SHP77 treated with DMSO at 0.1 percent for 48 hours (cell line): ENCODE data around the gene HES2.
"Not testable (repeated sequence)": the region's sequence is repeated elsewhere in the genome, so short reads cannot be mapped to it uniquely, and the experiment has no call there.

Experiments used
- DNase-seq: peaks from one replicate; lab custom pipeline; 2025; lab: John Stamatoyannopoulos, UW

Gene HES2

DNA sequence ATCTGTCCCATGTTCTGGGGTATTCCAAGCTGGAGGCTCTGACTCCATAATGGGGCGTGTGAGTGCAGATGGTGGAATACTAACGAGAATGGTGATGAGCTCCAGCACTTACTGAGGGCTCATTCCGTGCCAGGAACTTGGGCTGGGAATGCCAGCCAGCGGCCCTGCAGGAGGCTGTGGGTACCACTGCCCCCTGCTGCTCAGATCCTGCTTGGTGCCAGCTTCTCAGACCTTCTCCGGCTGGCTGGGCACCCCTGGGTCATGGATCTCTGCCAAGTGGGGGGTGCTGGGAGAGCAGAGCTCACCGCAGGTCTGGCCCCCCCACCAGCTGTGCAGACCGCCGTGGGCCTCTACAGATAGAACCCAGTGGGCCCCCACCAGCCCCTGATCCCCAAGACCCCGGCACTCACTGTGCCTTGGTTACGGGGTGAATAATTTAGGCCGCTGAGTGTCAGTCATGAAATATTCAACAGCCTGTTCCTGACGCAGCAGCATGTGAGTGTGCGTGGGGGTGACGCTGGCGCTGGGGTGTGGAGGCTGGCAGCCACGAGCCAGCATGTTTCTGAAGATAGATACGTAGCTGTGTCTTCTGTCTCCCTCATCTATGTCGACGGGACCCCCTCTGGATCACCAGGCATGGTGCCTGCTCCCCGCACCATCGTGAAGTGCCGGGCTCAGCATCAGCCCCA, 17.4 kb upstream of the HES2 start:
- not testable (repeated sequence) for DNase-seq

GRCh38 chr1:6436277-6436676, 16.6 kb upstream of the HES2 start:
- DNase-seq = not testable (repeated sequence)

DNA sequence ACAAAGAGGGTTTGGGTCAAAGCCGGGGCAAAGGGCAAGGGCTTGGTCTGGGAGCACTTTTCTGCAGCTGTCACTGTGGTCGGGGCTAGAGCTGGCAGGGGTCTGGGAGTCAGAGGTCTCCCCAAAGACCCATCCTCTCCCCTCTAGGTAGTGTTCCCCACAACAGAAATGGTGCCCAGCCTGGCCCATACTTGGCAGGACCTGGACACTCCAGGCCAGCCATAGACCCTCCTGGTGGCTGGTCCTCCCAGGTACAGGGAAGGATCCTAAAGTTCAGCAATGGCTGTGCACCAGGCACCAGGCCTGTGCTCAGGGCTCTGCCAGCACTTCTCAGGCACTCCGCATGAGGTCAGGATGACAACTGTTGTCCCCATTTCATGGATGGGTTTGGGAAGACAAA, 15.8 kb upstream of the HES2 start:
- DNase-seq = no peak

- DNase-seq = no peak
Measured at GRCh38 chr1:6435129-6435528, 15.4 kb upstream of the HES2 start.

DNA sequence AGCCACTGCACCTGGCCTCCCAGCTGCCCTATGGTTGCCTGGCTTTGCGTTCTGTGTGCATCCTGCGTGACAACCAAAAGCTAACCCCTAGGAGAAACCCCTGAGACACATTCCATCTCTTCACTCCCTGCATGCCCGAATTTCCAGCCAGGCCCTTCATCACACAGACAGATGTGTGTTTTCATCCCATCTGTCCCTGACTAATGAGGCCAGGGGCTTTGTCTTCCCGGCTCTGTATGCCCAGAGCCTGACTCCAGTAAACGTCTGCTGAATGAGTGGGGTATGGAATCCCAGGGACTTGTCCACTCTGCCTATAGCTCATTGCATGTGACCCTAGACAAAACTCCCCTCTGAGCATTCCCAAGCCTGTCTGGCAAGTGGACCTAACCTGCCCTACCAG, 14.5 kb upstream of the HES2 start:
- DNase-seq = no peak

DNA sequence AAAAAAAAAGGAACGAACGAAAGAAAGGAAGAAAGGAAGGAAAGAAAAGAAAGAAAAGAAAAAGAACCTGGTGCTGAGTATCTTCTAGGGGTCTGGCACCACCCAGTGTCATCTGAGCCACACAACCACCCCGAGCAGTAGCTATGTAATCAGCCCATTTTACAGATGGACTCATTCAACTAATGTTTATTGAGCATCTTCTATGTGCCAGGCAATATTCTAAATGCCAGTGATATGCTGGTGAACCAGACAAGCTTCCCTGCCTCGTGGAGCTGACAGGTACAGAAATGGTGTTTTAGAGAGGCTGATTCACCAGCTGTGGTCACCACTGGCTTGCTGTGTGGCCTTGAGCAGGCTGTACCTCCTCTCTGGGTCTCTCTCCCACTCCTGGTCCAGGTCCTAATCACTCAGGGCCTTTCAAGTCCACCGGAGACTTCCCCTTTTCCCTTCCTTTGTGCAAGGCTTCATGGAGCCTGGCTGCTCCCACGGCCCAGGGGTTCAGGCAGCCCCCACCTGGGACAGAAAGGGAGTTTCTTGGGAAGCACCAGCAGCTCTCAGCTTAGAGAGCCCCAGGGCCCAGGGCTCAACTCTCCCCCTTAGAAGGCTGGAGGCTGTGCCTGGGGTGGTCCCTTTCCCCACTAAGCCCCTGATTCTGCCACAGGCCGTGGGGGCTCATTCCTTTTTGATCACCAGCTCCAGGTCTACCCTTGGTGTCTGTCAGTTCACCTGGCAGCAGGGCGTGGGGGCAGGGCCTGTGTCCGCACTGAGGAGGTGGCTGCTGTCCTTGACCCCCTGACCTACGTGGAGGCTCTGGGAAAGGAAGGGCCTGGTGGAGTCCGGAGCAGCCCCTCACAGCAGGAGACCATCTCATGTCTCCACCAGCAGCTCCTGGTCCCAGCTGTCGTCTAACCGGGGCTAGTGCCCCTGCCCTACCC, 12.2 kb upstream of the HES2 start:
- not testable (repeated sequence) for DNase-seq

GRCh38 chr1:6429660-6430411, 10.1 kb upstream of the HES2 start:
- not testable (repeated sequence) for DNase-seq

GRCh38 chr1:6428453-6428852, 8.7 kb upstream of the HES2 start:
- not testable (repeated sequence) for DNase-seq

DNA sequence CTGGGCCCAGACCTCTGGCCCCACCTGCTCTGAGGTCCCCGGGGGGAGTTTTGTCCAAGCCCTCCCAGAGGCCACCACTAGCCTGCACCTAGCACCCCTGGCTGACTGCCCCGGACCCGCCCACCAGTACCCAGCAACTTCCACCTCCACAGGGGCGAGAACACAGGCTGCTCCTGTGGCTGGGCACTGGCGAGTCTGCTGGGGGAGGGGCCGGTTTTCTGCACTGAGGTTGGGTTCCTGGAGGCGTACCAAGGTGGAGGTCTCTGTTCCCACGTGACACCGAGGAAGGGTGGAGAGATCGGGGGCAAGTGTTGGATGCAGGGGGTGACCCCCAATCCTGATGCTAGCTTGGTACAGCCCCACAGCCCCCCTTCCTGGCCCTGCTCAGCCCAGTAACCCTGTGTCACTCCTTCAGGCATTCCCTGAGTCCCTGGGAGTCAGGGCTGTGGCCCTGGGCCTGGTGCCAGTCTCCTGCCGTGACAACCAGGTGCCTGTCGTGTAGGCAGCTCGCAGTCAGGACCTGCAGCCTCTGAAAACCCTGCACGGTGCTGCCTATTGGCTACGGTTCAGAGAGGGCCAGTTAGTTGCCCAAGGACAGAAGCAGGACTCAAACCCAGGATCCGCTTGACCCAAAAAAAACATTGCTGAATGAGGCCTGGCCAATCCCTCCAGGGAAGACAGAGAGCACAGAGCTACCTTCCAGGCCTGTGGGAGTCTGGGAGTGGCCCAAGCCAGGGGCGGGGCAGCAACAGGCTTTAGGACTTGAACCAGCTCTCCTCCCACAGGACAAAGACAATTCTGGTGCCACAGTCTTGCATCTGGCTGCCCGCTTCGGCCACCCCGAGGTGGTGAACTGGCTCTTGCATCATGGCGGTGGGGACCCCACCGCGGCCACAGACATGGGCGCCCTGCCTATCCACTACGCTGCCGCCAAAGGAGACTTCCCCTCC, 8.0 kb upstream of the HES2 start:
- DNase-seq = no peak

GRCh38 chr1:6426972-6427350, 7.2 kb upstream of the HES2 start:
- no peak for DNase-seq

- no peak for DNase-seq
Measured at GRCh38 chr1:6426277-6426971, 6.7 kb upstream of the HES2 start.

- DNase-seq = no peak
Measured at GRCh38 chr1:6425658-6426057, 5.9 kb upstream of the HES2 start.

DNA sequence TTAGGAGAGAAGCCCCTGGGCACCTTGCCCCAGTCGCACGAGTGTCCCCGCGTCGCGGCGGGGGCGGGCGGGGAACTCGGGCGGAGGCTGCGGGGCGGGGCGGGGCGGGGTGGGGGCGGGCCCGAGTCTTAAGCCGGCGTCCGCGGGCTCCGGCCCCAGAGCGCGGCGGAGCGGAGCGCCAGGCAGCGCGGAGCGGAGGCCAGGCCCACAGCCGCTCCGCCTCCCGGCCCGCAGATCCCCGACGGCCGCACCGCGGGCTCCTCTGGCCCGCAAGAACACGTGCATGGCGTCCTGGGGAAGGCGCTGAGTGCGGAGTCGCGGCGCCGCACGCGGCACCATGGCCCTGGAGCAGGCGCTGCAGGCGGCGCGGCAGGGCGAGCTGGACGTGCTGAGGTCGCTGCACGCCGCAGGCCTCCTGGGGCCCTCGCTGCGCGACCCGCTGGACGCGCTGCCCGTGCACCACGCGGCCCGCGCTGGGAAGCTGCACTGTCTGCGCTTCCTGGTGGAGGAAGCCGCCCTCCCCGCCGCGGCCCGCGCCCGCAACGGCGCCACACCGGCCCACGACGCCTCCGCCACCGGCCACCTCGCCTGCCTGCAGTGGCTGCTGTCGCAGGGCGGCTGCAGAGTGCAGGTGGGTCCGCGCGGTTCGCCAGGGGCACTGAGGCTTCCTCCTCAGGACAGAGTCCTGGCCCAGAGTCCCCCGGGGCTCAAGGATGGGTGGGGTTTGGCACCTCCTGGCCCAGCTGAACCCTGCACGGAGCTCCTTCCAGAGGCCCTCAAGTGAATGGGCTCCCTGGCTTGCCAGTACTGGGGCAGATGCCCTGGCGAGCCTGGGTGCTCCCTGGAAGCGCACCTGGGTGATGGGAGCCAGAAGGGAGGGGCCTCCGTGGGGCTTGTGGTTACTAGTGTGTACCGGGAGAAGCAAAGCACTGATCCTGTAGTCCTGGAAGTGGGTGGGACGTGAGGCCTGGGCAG, 5.2 kb upstream of the HES2 start, which contains the start of gene ESPN:
Gene ESPN, plus strand, starts transcription at position 158 of the 975 bp plus-strand sequence. Its CDS starts 180 bp downstream, at position 338.
- no peak for DNase-seq

- no peak for DNase-seq
Measured at GRCh38 chr1:6424000-6424565, 4.4 kb upstream of the HES2 start.

DNA sequence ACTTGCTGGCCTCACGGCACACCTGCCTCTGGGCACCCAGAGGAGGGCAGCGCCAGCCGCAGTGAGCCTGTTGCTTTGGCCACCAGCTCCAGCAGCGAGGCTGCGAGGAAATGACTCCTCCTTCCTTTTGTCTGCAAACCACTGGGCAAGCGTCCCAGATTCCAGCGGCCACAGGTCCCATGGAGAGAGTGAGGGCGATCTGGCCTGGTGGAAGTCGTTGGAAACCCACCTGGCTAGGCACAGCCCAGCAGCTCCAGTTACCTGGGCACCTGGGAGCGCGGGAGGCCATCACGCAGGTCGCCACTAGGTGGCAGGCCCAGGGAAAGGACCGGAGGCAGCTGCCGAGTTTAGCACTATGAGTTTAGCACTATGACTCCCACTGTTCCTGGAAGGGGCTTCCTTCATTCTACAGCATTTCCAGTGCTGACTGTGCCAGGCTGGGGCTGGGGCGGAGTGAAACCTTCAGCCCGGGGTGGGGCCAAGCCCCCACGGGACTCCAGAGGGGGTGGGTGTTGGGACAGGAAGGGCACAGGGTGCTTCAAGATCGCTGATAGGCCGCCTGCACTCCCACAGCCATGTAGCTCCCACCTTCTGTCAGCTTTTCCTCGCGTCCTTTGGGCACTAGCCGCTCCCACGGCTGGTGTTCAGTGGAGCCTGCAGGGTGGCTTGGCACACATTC, 3.7 kb upstream of the HES2 start:
- DNase-seq = peak; percentile 10

DNA sequence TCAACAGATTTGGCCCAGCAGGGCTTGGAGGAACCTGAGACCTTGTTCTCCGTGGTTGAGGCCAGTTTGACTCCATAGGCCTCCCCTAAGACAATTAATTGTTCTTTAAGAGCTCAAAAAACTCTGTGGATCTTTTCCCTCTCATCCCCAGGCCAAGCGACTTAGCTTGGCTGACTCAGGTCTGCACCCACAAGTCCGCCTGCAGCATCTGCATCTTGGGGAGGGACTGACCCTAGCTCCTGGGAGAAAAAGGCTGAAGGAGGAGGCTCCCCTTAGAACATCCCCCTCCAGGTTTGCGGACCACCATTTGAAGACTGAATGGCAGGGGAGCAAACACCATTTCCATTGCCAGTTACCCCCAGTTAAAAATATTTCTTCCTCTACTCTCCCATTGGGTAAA, 1.5 kb upstream of the HES2 start:
- DNase-seq = no peak

DNA sequence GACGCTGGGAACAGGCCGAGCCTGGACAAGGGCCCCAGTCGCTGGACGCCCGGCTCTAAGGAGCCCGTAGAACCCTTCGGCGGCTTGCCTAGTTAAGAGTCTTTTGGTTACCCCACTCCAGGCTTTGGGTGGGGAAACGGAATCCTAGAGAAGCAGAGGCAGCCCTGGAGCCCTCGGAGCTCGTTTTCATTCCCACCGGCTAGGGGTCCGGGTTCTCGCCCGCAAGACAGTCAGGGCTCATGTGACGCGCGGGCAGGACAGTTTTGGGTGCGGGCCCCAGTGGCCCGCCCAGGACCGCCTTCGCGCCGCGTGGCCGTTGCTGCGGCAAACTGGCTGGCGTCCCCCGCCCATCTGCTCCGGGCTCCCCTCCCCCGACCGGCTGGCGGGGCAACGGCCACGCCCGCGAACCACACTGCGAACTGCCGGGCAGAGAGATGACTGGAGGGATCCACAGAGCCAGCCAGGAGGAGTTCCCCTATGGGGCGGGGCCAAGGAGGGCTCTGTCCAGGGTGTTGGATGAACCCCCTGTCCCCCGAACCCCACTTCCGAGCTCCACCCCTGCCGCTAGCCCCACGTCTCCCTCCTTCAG, 829 bp upstream of the HES2 start:
- DNase-seq = no peak

DNA sequence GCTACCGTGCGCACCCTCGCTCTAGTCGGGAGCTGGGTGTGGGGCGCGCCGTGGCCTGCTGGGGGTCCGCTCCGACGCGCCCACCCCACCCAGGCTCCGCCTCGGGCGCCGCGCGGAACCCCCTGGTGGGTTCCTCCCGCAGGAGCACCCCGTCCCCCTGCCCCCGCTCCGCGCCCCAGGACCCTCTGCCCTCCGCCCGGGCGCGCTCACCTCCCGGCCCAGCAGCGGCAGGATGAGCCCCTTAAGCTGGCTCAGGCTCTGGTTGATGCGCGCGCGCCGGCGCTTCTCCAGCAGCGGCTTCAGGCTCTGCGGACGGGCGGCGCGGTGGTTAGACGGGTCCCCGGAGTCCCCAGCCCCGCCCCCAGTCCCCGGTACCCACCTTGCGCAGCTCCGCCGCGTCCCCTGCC, 319 bp downstream of the HES2 start:
- no peak for DNase-seq
